Measurements from ENCODE around the gene MPP1.
A peak's percentile ranks its signal among the peaks of the same experiment; 100 is the strongest.

Gene MPP1

GRCh38 chrX:154815274-154815818, 10.1 kb upstream of the MPP1 start (continued):
- no peak for TF ChIP-seq ZNF518A (tag by site-specific recombination; conservative IDR thresholded peaks at IDR 0.05; ENCODE audit: low read depth)
- no peak for TF ChIP-seq ZNF664 (tag by site-specific recombination; IDR thresholded peaks at IDR 0.05)
- TF ChIP-seq ZBTB44 (tag by site-specific recombination; IDR thresholded peaks at IDR 0.05) = no peak
- TF ChIP-seq SCRT2 (tag by site-specific recombination; IDR thresholded peaks at IDR 0.05) = no peak
- no peak for TF ChIP-seq ZNF585B (tag by site-specific recombination; IDR thresholded peaks at IDR 0.05)
- TF ChIP-seq ZNF335 (tag by site-specific recombination; conservative IDR thresholded peaks at IDR 0.05) = no peak
- no peak for TF ChIP-seq ZNF169 (tag by site-specific recombination; IDR thresholded peaks at IDR 0.05)
- no peak for TF ChIP-seq ZBTB26 (tag by site-specific recombination; optimal IDR thresholded peaks at IDR 0.05)
- TF ChIP-seq KLF8 (tag by site-specific recombination; IDR thresholded peaks at IDR 0.05) = no peak

- Histone ChIP-seq H3K4me3 (ENCODE audit: low read depth, low read length) (no peak overlapping the region), H3K27ac (ENCODE audit: extremely low read depth, low read depth, low read length) (no peak overlapping the region), H3K4me1 (ENCODE audit: control insufficient read depth, insufficient read depth, low read length) (peaks cover 4% of the 10 kb centered on the region; the same call in 1 of the 2 replicates), H3K9me3 (ENCODE audit: control insufficient read depth, insufficient read depth, low read depth, low read length) (no peaks in the 10 kb centered on the region; the same call in 1 of the 2 replicates), H3K36me3 (ENCODE audit: control insufficient read depth in 2 of 2, insufficient read depth in 1 of 2, low read length in 2 of 2) (no peaks in the 10 kb centered on the region)
- TF ChIP-seq ZBTB20 (tag by site-specific recombination; IDR thresholded peaks at IDR 0.05) (peak; percentile 69), GFI1B (tag by site-specific recombination; IDR thresholded peaks at IDR 0.05) (no peak)
- ChIA-PET POLR2A (no interaction called here), CTCF (interaction anchor here (0.6 kb wide), 1 partner anchor 35 kb away, joined by 3 read pairs; no protein-coding TSS in a partner anchor)
These were observed 8.5 kb upstream of the MPP1 start for GRCh38 chrX:154813801-154814200.

GRCh38 chrX:154812341-154813101, 7.2 kb upstream of the MPP1 start:
- no peaks in the 10 kb centered on the region; the same call in 1 of the 2 replicates for H3K9me3 ChIP-seq (ENCODE audit: control insufficient read depth, insufficient read depth, low read depth, low read length)
- no peaks in the 10 kb centered on the region for H3K36me3 ChIP-seq (ENCODE audit: control insufficient read depth in 2 of 2, insufficient read depth in 1 of 2, low read length in 2 of 2)
- no peak overlapping the region for H3K27ac ChIP-seq (ENCODE audit: extremely low read depth, low read depth, low read length)
- peaks cover 4% of the 10 kb centered on the region; the same call in 1 of the 2 replicates for H3K4me1 ChIP-seq (ENCODE audit: control insufficient read depth, insufficient read depth, low read length)
- no peak overlapping the region for H3K4me3 ChIP-seq (ENCODE audit: low read depth, low read length)
- ChIA-PET POLR2A (no interaction called here), CTCF (interaction anchor here (0.6 to 1.7 kb wide), 4 partner anchors 9 to 365 kb away, joined by 3 to 5 read pairs (median 4); no protein-coding TSS in a partner anchor)
- TF ChIP-seq YY1 (tag by site-specific recombination; IDR thresholded peaks at IDR 0.05) (no peak), ZNF404 (tag by site-specific recombination; IDR thresholded peaks at IDR 0.05) (peak; percentile 59; the same call in 1 of the 2 replicates), ZNF394 (tag by site-specific recombination; IDR thresholded peaks at IDR 0.05; ENCODE audit: borderline replicate concordance) (peak; percentile 91), ZSCAN4 (tag by site-specific recombination; IDR thresholded peaks at IDR 0.05) (no peak), ZNF654 (tag by site-specific recombination; IDR thresholded peaks at IDR 0.05; ENCODE audit: low read depth) (peak; percentile 27), ZBTB17 (tag by site-specific recombination; IDR thresholded peaks at IDR 0.05) (no peak), ZNF560 (tag by site-specific recombination; IDR thresholded peaks at IDR 0.05; ENCODE audit: borderline replicate concordance) (peak; percentile 67; the same call in 1 of the 2 replicates), ZXDB (tag by site-specific recombination; IDR thresholded peaks at IDR 0.05) (peak; percentile 35; the same call in 1 of the 2 replicates), ZNF501 (tag by site-specific recombination; IDR thresholded peaks at IDR 0.05) (no peak), ZNF664 (tag by site-specific recombination; IDR thresholded peaks at IDR 0.05) (0 out of 2 replicates have a peak, but pooled peaks have one; percentile 27), ZNF19 (tag by site-specific recombination; IDR thresholded peaks at IDR 0.05; ENCODE audit: low read depth) (0 out of 2 replicates have a peak, but pooled peaks have one; percentile 36)
